ENCODE data around the gene FGF14.

The FGF14 gene

DNA sequence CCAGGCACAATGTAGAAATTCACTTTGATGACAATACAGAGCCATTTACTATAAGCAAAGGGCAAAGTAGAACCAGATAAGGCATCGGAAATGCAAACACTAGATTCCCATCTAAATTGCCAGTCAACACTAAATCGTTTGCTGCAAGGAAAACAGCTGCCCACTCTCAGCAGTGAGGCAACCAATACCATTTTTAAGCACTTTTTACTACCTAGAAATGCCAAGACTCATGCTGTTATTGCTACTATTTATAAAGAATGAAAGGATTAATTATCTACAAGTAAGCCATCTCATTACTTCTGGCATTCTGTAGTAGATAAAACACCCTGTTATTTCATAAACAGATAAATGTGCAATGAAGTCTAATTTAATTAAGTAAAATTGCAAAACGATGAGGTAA is 422.0 kb downstream of the FGF14 start:
- Histone ChIP-seq H3K4me3 (ENCODE audit: low read length) (no peak overlapping the region), H3K79me2 (ENCODE audit: low read length) (no peaks in the 10 kb centered on the region), H3K27ac (ENCODE audit: low read length) (no peak overlapping the region), H3K27me3 (ENCODE audit: low read depth, low read length) (no peaks in the 10 kb centered on the region), H3K4me1 (ENCODE audit: low read length) (no peaks in the 10 kb centered on the region), H3K4me2 (ENCODE audit: low read length) (no peak overlapping the region), H3K36me3 (replicated peaks; ENCODE audit: low read depth, low read length) (no peaks in the 10 kb centered on the region), H2AFZ (ENCODE audit: low read depth, low read length) (no peak overlapping the region), H3K9ac (ENCODE audit: low read length) (no peak overlapping the region), H3K9me3 (ENCODE audit: insufficient read depth, low read length) (no peaks in the 10 kb centered on the region), H4K20me1 (ENCODE audit: insufficient read depth, low read length) (no peaks in the 10 kb centered on the region)
- TF ChIP-seq, protein P1, sequence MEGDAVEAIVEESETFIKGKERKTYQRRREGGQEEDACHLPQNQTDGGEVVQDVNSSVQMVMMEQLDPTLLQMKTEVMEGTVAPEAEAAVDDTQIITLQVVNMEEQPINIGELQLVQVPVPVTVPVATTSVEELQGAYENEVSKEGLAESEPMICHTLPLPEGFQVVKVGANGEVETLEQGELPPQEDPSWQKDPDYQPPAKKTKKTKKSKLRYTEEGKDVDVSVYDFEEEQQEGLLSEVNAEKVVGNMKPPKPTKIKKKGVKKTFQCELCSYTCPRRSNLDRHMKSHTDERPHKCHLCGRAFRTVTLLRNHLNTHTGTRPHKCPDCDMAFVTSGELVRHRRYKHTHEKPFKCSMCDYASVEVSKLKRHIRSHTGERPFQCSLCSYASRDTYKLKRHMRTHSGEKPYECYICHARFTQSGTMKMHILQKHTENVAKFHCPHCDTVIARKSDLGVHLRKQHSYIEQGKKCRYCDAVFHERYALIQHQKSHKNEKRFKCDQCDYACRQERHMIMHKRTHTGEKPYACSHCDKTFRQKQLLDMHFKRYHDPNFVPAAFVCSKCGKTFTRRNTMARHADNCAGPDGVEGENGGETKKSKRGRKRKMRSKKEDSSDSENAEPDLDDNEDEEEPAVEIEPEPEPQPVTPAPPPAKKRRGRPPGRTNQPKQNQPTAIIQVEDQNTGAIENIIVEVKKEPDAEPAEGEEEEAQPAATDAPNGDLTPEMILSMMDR (IDR thresholded peaks at IDR 0.05; ENCODE audit: low read depth, low read length), result no peak
- TF ChIP-seq EZH2phosphoT487 (IDR thresholded peaks at IDR 0.05; ENCODE audit: low read depth), result no peak

DNA sequence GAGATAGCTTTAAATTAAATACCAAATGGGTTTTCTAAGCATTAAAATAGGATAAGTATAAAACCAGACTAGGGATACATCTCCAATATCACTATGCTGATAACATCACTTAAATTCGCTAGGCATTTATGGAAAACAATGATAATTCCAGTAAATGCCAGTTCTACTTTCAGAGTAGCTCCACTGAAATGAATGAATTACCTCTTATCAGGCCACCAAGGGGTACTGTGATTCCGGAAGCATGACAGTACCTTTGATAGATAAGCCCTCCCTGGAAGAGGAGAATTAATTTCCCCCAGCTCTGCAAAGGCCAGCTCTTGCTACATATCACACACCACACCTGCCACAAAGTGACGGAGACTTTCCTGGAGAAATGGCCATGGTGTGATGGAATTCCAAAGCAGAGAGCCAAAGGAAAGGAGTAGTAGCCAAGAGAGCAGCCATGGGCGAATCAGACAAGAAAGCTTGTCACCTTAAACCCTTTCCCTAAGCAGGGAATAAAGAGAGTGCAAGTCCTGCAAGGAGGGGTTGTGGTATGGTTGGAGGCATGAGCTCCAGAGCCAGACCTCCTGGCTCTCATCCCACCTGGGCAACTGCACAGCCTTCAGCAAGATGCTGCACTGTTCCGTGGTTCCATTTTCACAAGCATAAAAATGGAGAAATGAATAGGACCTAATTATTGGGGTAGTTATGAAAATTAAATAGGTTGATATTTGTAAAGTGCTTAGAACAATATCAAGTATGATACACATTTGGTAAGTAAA is 423.1 kb downstream of the FGF14 start:
- H3K36me3 ChIP-seq (replicated peaks; ENCODE audit: low read depth, low read length), result no peaks in the 10 kb centered on the region
- no peaks in the 10 kb centered on the region for H4K20me1 ChIP-seq (ENCODE audit: insufficient read depth, low read length)
- H3K27me3 ChIP-seq (ENCODE audit: low read depth, low read length), result no peaks in the 10 kb centered on the region
- no peak overlapping the region for H2AFZ ChIP-seq (ENCODE audit: low read depth, low read length)
- no peaks in the 10 kb centered on the region for H3K4me1 ChIP-seq (ENCODE audit: low read length)
- H3K79me2 ChIP-seq (ENCODE audit: low read length), result no peaks in the 10 kb centered on the region
- H3K4me3 ChIP-seq (ENCODE audit: low read length), result no peak overlapping the region
- H3K4me2 ChIP-seq (ENCODE audit: low read length), result no peak overlapping the region
- no peaks in the 10 kb centered on the region for H3K9me3 ChIP-seq (ENCODE audit: insufficient read depth, low read length)
- no peak for TF ChIP-seq EZH2phosphoT487 (IDR thresholded peaks at IDR 0.05; ENCODE audit: low read depth)
- TF ChIP-seq, protein P1 (IDR thresholded peaks at IDR 0.05; ENCODE audit: low read depth, low read length), result no peak
- no peak overlapping the region for H3K27ac ChIP-seq (ENCODE audit: low read length)
- no peak overlapping the region for H3K9ac ChIP-seq (ENCODE audit: low read length)

DNA sequence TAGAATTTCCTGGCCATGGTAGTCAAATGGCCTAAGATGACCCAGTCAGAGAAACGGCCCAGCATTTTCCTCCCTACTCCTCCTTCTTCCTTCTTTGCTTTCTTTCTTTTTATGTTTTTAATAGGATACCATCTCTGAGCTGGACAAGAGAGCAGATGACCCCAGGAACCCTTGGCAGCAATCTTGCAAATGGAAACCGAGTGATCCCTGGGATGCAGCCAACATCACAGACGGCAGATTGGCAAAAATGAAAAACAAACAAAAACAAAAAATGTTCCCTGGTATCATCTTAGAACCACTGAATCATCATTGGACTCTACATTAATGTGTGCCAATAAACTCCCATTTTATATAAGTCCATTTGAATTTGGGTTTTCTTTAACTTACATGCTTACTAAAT is 424.4 kb downstream of the FGF14 start:
- Histone ChIP-seq H3K4me2 (ENCODE audit: low read length) (no peak overlapping the region), H3K36me3 (replicated peaks; ENCODE audit: low read depth, low read length) (no peaks in the 10 kb centered on the region), H2AFZ (ENCODE audit: low read depth, low read length) (no peak overlapping the region), H3K27me3 (ENCODE audit: low read depth, low read length) (no peaks in the 10 kb centered on the region), H3K27ac (ENCODE audit: low read length) (no peak overlapping the region), H3K9me3 (ENCODE audit: insufficient read depth, low read length) (no peaks in the 10 kb centered on the region), H3K4me3 (ENCODE audit: low read length) (no peak overlapping the region), H3K4me1 (ENCODE audit: low read length) (no peaks in the 10 kb centered on the region), H4K20me1 (ENCODE audit: insufficient read depth, low read length) (no peaks in the 10 kb centered on the region), H3K9ac (ENCODE audit: low read length) (no peak overlapping the region), H3K79me2 (ENCODE audit: low read length) (no peaks in the 10 kb centered on the region)
- TF ChIP-seq, protein P1 (IDR thresholded peaks at IDR 0.05; ENCODE audit: low read depth, low read length), result no peak
- no peak for TF ChIP-seq EZH2phosphoT487 (IDR thresholded peaks at IDR 0.05; ENCODE audit: low read depth)

DNA sequence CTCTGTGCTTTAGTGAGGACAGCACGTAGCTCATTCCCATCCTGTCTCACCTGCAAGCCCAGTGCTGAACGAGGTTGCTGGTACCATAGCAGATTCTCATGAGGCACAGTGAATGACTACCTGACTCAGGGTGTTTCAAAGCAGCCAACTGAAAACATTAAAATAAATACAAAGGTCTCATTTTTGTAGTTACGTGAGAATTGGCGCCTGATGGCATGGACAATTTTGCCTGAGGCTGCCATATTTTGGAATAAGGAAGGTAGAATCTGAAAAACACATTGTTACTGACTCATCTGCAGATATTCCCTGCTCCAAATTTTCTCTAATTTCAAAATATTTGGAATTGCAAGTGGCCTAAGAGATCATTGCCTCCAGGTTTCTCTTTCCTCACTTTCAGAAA is 429.7 kb downstream of the FGF14 start:
- H3K9me3 ChIP-seq (ENCODE audit: insufficient read depth, low read length), result no peaks in the 10 kb centered on the region
- no peaks in the 10 kb centered on the region for H3K4me1 ChIP-seq (ENCODE audit: low read length)
- TF ChIP-seq, protein P1 (IDR thresholded peaks at IDR 0.05; ENCODE audit: low read depth, low read length), result no peak
- no peak for TF ChIP-seq EZH2phosphoT487 (IDR thresholded peaks at IDR 0.05; ENCODE audit: low read depth)
- H3K27me3 ChIP-seq (ENCODE audit: low read depth, low read length), result no peaks in the 10 kb centered on the region
- H3K36me3 ChIP-seq (replicated peaks; ENCODE audit: low read depth, low read length), result no peaks in the 10 kb centered on the region
- H2AFZ ChIP-seq (ENCODE audit: low read depth, low read length), result no peak overlapping the region
- no peaks in the 10 kb centered on the region for H4K20me1 ChIP-seq (ENCODE audit: insufficient read depth, low read length)
- H3K4me2 ChIP-seq (ENCODE audit: low read length), result no peak overlapping the region
- H3K4me3 ChIP-seq (ENCODE audit: low read length), result no peak overlapping the region
- H3K9ac ChIP-seq (ENCODE audit: low read length), result no peak overlapping the region
- H3K27ac ChIP-seq (ENCODE audit: low read length), result no peak overlapping the region
- no peaks in the 10 kb centered on the region for H3K79me2 ChIP-seq (ENCODE audit: low read length)
